Heart right ventricle (tissue), 16 donors: ENCODE measurements around the gene RBM17. TPM values are rescaled to one million over a fixed set of nuclear protein-coding genes. Genes with fewer than 3 reads are reported as not detected.
"Not testable (repeated sequence)": the region's sequence is repeated elsewhere in the genome, so short reads cannot be mapped to it uniquely, and the experiment has no call there.

Experiments used
- ATAC-seq, 8 donors: fragments of 200-7000 bp; cut with Tn5 transposase; one replicate each; pipeline ENCODE4 v1.9.1; 2020; ENCODE audit warnings: mild to moderate bottlenecking in 8 of 8, moderate library complexity in 8 of 8, moderate number of reproducible peaks in 1 of 8
- DNase-seq, 2 donors: peaks; one replicate each; pipeline ENCODE4 v3.0.0-alpha.2; 2020
- H3K27ac ChIP-seq, 10 donors: fragments of 200-600 bp; sonication (generic) in 2 of 10; one replicate each; pipeline versions ENCODE4 v1.5.0 to v1.8.0; 2020 to 2022; ENCODE audit warnings: mild to moderate bottlenecking in 3 of 10
- H3K27me3 ChIP-seq, 7 donors: fragments of 200-600 bp; one replicate each; pipeline ENCODE4 v1.8.0; 2021 to 2022; ENCODE audit warnings: mild to moderate bottlenecking in 2 of 7
- H3K36me3 ChIP-seq, 9 donors: fragments of 200-600 bp; sonication (generic) in 1 of 9; one replicate each; pipeline versions ENCODE4 v1.5.0 to v1.8.0; 2020 to 2022; ENCODE audit warnings: mild to moderate bottlenecking in 2 of 9
- H3K4me1 ChIP-seq, 9 donors: fragments of 200-600 bp; sonication (generic) in 1 of 9; one replicate each; pipeline versions ENCODE4 v1.5.0 to v1.8.0; 2020 to 2022; ENCODE audit warnings: mild to moderate bottlenecking in 4 of 9
- H3K4me3 ChIP-seq, 10 donors: fragments of 200-600 bp; sonication (generic) in 2 of 10; one replicate each; pipeline versions ENCODE4 v1.5.0 to v1.8.0; 2020 to 2022; ENCODE audit warnings: mild to moderate bottlenecking in 7 of 10, moderate library complexity in 2 of 10
- H3K9me3 ChIP-seq, 11 donors: fragments of 200-600 bp in 10 of 11; sonication (generic) in 2 of 11; one replicate each; pipeline versions ENCODE4 v1.5.0 to v1.8.0; 2013 to 2022; ENCODE audit warnings: mild to moderate bottlenecking in 2 of 11, control low read depth in 1 of 11, moderate library complexity in 1 of 11
- WGBS, 2 donors: extraction: QIAGEN DNeasy Blood & Tissue Kit; methylation state at CpG; one replicate each; pipeline ENCODE4 v1.1.7; 2013; ENCODE audit warnings: inconsistent platforms in 1 of 2; 5-methylcytosine and 5-hydroxymethylcytosine counted together
- intact Hi-C, 10 donors: fragments of 100-400 bp; cut with DNase I; formaldehyde crosslinking; loops; one replicate each; pipeline versions ENCODE4 v1.11.1 to v1.14.2; 2022
- polyA plus RNA-seq, 2 donors: library from polyadenylated mRNA; stranded (reverse); fragments of 200-250 nt; gene quantifications; one replicate each; pipeline ENCODE4 v1.2.3, GENCODE V29; 2013
- total RNA-seq, 10 donors: library from RNA; stranded (reverse); fragmentation: NEBNext Ultra II Directional in 3 of 10; extraction: Animal tissue kit (Norgen Biotek cat#: 25700) in 3 of 10; gene quantifications; one replicate each; pipeline versions ENCODE4 v1.2.1 to v1.2.4, GENCODE V29; 2021 to 2023
- TF ChIP-seq, protein P1 (sequence below), 9 donors: fragments of 200-600 bp; sonication (generic) in 2 of 9; IDR thresholded peaks; one replicate each; pipeline versions ENCODE4 v1.5.0 to v1.8.0; 2021 to 2022; ENCODE audit warnings: antibody characterized with exemption in 9 of 9, mild to moderate bottlenecking in 5 of 9, moderate library complexity in 1 of 9
- donor health status: Arrhythmogenic right ventricular cardiomyopathy.
- donor health status: ischemic (EF 13 %, LVEDD 7.1; RV severe dilation, severe dysfunction).
- donor health status: healthy with polysubstance abuse.
- donor health status: DM: no; HTN: yes; CAD: no.
- donor health status: DM: no; HTN: no; CAD: no.
- donor health status: ischemic (EF 25% LVEDD 6.9; RV normal size, moderate dysfunction).
- donor health status: ischemic (EF 25% LVEDD 5.7; RV mildly dilated, moderate dysfunction).
- donor health status: healthy.
- donor health status: DM: yes; HTN: yes; CAD: no.
- donor health status: Ischemic cardiomyopathy.
- donor health status: ischemic (EF 35%, LVEDD 5.7; RV mildly dilated, moderate dysfunction).
- donor health status: nonischemic (EF 11% LVEDD 7.7; RV severe dilation, severe dysfunction).
- donor health status: DM: yes; HTN: yes; CAD: no.
- donor health status: PGD.
- donor health status: ischemic (EF 29% LVEDD 5.4; RV normal size, mild dysfunction).
- donor health status: nonischemic (EF 23%, LVEDD 6.1; RV moderate dilation, normal function).

Gene RBM17
- total and polyA plus RNA-seq, 12 donors: 53.4 to 100 (median 64.0) TPM

DNA sequence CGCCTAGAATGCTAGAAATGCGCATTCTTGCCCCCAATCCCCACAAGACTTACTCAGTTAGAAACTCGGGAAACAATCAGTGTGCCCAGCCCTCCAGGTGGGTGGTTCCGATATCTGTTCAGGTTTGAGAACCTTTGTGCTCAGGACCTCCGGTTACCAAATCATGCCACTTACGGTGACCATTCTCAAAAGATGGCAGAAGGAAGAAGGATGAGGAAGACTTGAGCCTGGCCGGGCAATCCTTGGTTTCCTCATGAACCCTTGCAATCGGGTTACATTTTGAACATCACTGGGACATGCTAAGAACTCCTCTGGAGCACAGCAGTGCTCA, 52.1 kb downstream of the RBM17 start:
- Histone ChIP-seq H3K27ac (peak overlapping the region in 1 of 10 donors; percentile 77), H3K4me3 (peak overlapping the region in 7 of 10 donors; percentile 21 to 46 (median 41)), H3K36me3 (no peaks in the 10 kb centered on the region), H3K27me3 (peaks cover 0 to 35% (median 5%) of the 10 kb centered on the region in 7 donors), H3K4me1 (peaks cover 0 to 61% (median 12%) of the 10 kb centered on the region in 9 donors), H3K9me3 (no peaks in the 10 kb centered on the region)
- WGBS, 2 donors: 82% methylated on average over 8 of the region's 8 CpGs
- TF ChIP-seq, protein P1, sequence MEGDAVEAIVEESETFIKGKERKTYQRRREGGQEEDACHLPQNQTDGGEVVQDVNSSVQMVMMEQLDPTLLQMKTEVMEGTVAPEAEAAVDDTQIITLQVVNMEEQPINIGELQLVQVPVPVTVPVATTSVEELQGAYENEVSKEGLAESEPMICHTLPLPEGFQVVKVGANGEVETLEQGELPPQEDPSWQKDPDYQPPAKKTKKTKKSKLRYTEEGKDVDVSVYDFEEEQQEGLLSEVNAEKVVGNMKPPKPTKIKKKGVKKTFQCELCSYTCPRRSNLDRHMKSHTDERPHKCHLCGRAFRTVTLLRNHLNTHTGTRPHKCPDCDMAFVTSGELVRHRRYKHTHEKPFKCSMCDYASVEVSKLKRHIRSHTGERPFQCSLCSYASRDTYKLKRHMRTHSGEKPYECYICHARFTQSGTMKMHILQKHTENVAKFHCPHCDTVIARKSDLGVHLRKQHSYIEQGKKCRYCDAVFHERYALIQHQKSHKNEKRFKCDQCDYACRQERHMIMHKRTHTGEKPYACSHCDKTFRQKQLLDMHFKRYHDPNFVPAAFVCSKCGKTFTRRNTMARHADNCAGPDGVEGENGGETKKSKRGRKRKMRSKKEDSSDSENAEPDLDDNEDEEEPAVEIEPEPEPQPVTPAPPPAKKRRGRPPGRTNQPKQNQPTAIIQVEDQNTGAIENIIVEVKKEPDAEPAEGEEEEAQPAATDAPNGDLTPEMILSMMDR (IDR thresholded peaks at IDR 0.05): no peak
- intact Hi-C loops: loop anchor here in 2 of 10 donors (5.0 to 10.0 kb wide), 2 partner anchors 54 to 64 kb away; partner anchors contain the start of genes PFKFB3 (in 1 of the 2) and RBM17 (in 1 of the 2)
- DNase-seq (no peak), ATAC-seq (no peak)

DNA sequence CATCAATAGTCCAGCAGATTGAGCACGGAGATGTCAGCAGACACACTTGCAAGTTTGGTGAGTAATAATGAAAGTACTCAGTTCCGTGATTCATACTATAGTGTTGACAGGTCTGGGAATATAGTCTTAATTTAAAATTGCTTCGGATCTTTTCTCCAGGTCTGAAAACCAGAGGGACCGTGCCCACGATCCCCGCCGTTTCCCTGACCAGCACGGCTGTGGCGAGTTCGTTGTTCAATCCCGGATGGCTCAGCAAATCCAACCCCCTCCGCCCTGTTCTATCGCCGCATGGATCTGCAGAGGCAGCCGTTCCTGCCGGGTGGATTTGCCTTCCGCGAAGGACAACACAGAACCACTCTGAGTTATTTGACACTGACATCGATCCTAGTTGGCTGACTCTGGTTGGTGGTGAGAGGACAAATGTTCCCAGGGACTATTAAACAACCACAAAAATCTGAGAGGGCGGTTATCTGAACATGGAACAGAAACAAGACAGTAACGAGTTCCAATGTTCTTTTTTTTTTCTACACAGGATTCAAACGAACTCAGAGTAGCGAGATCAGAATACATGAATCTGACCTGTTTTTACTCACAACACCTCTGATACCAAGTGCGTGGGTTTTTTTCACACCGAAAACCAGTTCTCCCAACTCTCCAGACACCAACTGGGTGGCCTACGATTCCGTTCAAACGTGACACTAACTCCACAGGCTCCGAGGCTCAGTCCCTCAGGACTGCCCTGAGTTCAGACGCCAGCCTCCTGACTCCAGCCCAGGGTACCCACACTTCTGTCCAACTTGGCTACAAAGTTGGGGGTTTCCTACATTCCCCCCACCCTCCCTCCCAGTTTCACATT, 52.7 kb downstream of the RBM17 start:
- WGBS, 2 donors: 58 to 59% methylated on average over 30 of the region's 30 CpGs
- peak overlapping the region in 2 of 10 donors; percentile 34 to 77 for H3K27ac ChIP-seq
- H3K27me3 ChIP-seq: peaks cover 0 to 29% (median 5%) of the 10 kb centered on the region in 7 donors
- DNase-seq: no peak
- TF ChIP-seq, protein P1 (IDR thresholded peaks at IDR 0.05): no peak
- H3K4me1 ChIP-seq: peaks cover 0 to 63% (median 16%) of the 10 kb centered on the region in 9 donors
- no peaks in the 10 kb centered on the region for H3K36me3 ChIP-seq
- intact Hi-C loops: loop anchor here in 2 of 10 donors (5.0 to 10.0 kb wide), 2 partner anchors 54 to 63 kb away; partner anchors contain the start of genes PFKFB3 (in 1 of the 2) and RBM17 (in 1 of the 2)
- no peaks in the 10 kb centered on the region for H3K9me3 ChIP-seq
- H3K4me3 ChIP-seq: peak overlapping the region in 9 of 10 donors; percentile 6 to 46 (median 38)
- ATAC-seq: peak in 1 of 8 donors; percentile 15

DNA sequence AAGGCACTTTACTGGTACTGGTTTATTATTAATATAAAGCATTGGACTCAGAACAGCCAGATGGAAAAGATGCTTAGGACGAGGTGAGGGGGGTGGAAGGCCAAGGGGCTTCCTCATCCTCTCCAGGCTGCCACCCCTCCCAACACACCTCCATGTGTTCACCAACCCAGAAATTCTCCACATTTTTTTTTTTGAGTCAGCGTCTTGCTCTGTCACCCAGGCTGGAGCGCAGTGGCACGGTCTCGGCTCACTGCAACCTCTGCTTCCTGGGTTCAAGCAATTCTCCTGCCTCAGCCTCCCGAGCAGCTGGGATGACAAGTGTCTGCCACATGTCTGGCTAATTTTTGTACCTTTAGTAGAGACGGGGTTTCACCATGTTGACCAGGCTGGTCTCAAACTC, 53.4 kb downstream of the RBM17 start:
- DNase-seq, H3K36me3 ChIP-seq, H3K9me3 ChIP-seq, ATAC-seq: not testable (repeated sequence)
- H3K4me3 ChIP-seq: peak overlapping the region in 5 of 10 donors; percentile 25 to 46 (median 41)
- intact Hi-C loops: loop anchor here in 2 of 10 donors (5.0 to 10.0 kb wide), 2 partner anchors 55 to 63 kb away; partner anchors contain the start of genes PFKFB3 (in 1 of the 2) and RBM17 (in 1 of the 2)
- H3K4me1 ChIP-seq: peaks cover 0 to 63% (median 16%) of the 10 kb centered on the region in 9 donors
- H3K27me3 ChIP-seq: peaks cover 0 to 23% (median under 1%) of the 10 kb centered on the region in 7 donors
- peak overlapping the region in 1 of 10 donors; percentile 77 for H3K27ac ChIP-seq
- 94 to 95% methylated on average over 7 of the region's 7 CpGs for WGBS, 2 donors

DNA sequence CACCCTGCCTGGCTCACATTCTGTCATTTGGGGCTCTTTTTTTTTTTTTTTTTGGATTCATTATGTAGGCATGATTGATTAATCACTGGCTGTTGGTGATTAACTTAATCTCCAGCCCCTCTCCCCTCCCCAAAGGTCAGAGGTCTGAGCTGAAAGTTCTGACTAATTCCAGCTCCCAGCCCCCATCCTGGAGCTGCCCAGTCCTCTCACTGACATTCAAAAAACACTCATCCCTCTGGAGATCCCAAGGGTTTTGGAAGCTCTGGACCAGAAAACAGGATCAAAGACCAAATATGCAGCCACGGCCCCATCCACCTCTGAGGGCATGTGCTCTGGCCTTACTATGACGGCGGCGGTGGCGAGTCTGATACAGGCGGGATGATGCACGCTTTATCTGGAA, 53.8 kb downstream of the RBM17 start:
- DNase-seq: no peak
- no peak overlapping the region for H3K4me3 ChIP-seq
- peaks cover 0 to 18% (median 0%) of the 10 kb centered on the region in 7 donors for H3K27me3 ChIP-seq
- H3K9me3 ChIP-seq: no peaks in the 10 kb centered on the region
- no peak for ATAC-seq
- no peak overlapping the region for H3K27ac ChIP-seq
- H3K4me1 ChIP-seq: peaks cover 0 to 68% (median 16%) of the 10 kb centered on the region in 9 donors
- TF ChIP-seq, protein P1 (IDR thresholded peaks at IDR 0.05): no peak
- WGBS, 2 donors: 94 to 97% methylated on average over 7 of the region's 7 CpGs
- no peaks in the 10 kb centered on the region for H3K36me3 ChIP-seq
- intact Hi-C loops: loop anchor here in 2 of 10 donors (5.0 to 10.0 kb wide), 2 partner anchors 55 to 62 kb away; partner anchors contain the start of genes PFKFB3 (in 1 of the 2) and RBM17 (in 1 of the 2)
